ENCODE results near the gene TSHZ3. TPM values are rescaled to one million over a fixed set of nuclear protein-coding genes. Genes with fewer than 3 reads are reported as not detected.
A peak's percentile ranks its signal among the peaks of the same experiment; 100 is the strongest.

The TSHZ3 gene
- total RNA-seq, 1 donor = 10.8 TPM

DNA sequence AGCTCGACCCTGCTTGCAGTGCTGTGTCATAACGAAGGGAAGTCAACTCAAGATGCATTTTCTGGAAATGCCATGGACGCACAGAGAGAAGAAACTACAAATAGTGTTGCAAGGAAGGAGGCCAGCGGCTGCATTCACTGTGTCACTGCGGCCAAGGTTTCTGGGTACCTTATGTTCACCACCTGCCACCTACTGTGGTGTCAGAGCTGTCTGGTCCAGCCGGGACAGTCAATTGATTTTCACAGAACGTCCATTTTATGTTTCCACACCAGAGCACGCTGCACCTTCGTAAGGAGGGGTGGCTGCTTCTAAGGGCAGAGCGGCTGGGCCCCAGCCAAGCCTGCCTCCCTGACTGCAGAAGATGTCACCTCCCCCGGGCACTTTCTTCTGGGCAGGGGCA, 17.7 kb downstream of the TSHZ3 start:
- DNase-seq (ENCODE audit: low read depth) = no peak
- TF ChIP-seq, protein P1, sequence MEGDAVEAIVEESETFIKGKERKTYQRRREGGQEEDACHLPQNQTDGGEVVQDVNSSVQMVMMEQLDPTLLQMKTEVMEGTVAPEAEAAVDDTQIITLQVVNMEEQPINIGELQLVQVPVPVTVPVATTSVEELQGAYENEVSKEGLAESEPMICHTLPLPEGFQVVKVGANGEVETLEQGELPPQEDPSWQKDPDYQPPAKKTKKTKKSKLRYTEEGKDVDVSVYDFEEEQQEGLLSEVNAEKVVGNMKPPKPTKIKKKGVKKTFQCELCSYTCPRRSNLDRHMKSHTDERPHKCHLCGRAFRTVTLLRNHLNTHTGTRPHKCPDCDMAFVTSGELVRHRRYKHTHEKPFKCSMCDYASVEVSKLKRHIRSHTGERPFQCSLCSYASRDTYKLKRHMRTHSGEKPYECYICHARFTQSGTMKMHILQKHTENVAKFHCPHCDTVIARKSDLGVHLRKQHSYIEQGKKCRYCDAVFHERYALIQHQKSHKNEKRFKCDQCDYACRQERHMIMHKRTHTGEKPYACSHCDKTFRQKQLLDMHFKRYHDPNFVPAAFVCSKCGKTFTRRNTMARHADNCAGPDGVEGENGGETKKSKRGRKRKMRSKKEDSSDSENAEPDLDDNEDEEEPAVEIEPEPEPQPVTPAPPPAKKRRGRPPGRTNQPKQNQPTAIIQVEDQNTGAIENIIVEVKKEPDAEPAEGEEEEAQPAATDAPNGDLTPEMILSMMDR (IDR thresholded peaks at IDR 0.05; ENCODE audit: insufficient read depth, low read depth, low read length) = no peak
- H3K4me3 ChIP-seq (ENCODE audit: low read depth, low read length) = peak overlapping the region; percentile 21

DNA sequence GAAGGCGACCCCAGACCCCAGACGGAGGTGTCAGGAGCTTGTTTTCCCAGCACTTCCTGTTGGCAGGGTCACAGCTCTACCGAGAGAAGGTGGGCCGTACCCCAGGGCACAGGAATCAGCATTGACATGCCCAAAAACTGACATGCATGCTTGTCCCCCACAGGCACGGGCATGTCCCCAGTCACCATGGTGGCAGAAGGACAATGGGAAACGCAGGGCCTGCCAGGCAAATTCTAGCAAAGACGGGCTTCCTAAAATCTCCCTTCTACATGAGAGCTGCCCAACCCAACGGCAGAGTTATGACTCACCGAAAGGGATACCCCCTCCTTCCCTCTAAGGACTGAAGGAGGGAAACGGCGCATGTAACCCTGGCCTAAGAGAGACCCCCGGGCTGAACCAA, 18.5 kb downstream of the TSHZ3 start:
- peak; percentile 48 for DNase-seq (ENCODE audit: low read depth)
- TF ChIP-seq, protein P1 (IDR thresholded peaks at IDR 0.05; ENCODE audit: insufficient read depth, low read depth, low read length) = no peak
- H3K4me3 ChIP-seq (ENCODE audit: low read depth, low read length) = no peak overlapping the region

DNA sequence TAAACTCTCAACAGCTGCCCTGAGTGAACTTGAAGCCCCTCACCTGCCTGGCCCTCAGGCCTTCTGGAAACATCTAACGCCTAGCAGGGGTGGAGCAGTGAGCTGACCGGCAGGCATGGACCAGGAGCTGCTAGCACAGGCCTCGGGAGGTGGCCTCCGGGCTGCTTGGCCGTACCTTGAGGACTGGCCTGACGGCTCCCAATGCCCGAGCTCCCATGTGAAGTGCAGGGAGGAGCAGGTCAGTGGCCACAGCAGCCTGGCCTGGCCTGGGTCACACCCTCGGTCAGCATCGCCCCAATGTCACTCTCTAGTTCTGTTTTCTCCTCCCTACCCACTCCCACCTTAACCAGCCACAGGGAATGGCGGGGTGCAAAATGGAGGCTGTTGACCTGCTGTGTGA, 19.0 kb downstream of the TSHZ3 start:
- TF ChIP-seq, protein P1 (IDR thresholded peaks at IDR 0.05; ENCODE audit: insufficient read depth, low read depth, low read length) = no peak
- H3K4me3 ChIP-seq (ENCODE audit: low read depth, low read length) = no peak overlapping the region
- no peak for DNase-seq (ENCODE audit: low read depth)

DNA sequence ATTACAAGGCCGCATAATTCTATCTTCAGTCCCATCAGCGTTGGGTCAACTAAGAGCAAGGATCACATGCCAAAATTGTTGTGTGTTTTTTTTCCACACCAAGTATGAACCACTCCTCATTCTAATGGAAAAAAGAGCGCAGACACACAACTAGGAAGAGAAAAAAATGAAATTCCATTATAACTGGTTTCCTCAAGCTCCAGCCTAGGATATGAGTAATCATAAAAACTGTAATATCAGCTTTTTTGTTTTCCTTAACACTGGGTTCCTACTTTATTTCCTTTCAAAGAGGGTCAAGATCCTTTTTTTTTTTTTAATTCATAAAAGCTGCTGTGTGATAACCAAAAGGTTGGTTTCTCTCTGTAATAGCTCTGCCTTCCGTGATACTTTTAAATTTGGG, 19.4 kb downstream of the TSHZ3 start:
- no peak overlapping the region for H3K4me3 ChIP-seq (ENCODE audit: low read depth, low read length)
- DNase-seq (ENCODE audit: low read depth) = no peak
- TF ChIP-seq, protein P1 (IDR thresholded peaks at IDR 0.05; ENCODE audit: insufficient read depth, low read depth, low read length) = no peak

DNA sequence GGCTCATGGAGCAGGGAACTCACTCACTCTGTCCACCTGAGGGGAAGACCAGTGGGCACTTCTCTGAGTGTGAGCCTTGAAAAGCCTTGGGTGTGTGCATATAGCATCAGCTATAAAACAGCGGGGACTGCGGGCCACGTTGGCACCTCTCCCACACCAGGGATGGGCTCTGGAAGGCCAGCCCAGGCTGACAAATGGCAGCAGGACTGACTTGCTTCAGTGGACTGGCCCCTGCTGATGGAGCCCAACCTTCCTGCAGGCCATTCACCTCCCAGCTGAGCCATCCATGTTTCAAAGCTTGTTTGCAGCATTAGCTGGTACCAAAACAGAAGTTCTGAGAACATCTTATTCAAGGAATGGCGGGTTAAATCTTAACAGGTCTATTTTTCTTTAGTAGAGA, 21.0 kb downstream of the TSHZ3 start:
- TF ChIP-seq, protein P1 (IDR thresholded peaks at IDR 0.05; ENCODE audit: insufficient read depth, low read depth, low read length) = no peak
- no peak overlapping the region for H3K4me3 ChIP-seq (ENCODE audit: low read depth, low read length)
- DNase-seq (ENCODE audit: low read depth) = no peak

- no peak overlapping the region for H3K4me3 ChIP-seq (ENCODE audit: low read depth, low read length)
- DNase-seq (ENCODE audit: low read depth) = peak; percentile 56
- TF ChIP-seq, protein P1 (IDR thresholded peaks at IDR 0.05; ENCODE audit: insufficient read depth, low read depth, low read length) = no peak
These were observed 22.8 kb downstream of the TSHZ3 start for GRCh38 chr19:31326329-31327028.

DNA sequence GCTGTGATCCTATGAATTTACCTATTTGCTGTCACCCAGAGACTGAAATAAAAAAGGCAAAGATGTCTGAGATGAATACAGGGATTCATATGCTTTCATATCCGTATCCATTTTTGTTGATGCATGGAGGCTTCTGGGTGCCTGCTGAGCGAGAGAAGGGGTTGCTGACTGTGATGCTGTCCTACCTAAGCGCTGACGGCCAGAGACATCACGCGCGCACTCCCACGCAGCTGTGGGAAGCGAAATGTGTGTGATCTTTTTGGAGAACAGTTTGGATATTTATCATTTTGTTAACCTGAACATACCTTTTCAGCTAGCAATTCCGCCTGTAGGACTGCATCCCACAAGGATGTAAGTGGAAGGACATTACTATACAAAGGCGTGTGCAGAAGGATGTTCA, 23.9 kb downstream of the TSHZ3 start:
- H3K4me3 ChIP-seq (ENCODE audit: low read depth, low read length) = no peak overlapping the region
- TF ChIP-seq, protein P1 (IDR thresholded peaks at IDR 0.05; ENCODE audit: insufficient read depth, low read depth, low read length) = no peak
- DNase-seq (ENCODE audit: low read depth) = no peak
